ENCODE data around the gene SPTLC2.

- TF ChIP-seq CEBPB (IDR thresholded peaks at IDR 0.05; ENCODE audit: low read depth) (no peak), CTCF (IDR thresholded peaks at IDR 0.05 in 2 of 3, conservative IDR thresholded peaks at IDR 0.05 in 1 of 3; ENCODE audit: borderline replicate concordance in 1 of 3, insufficient read depth in 1 of 3, low read depth in 2 of 3, low read length in 2 of 3) (no peak)
These were observed 85.4 kb downstream of the SPTLC2 start for GRCh38 chr14:77531071-77531470.
